IMR-90 (cell line): ENCODE data around the gene GABRR3. TPM values are rescaled to one million over a fixed set of nuclear protein-coding genes. Genes with fewer than 3 reads are reported as not detected.

Experiments used
- ATAC-seq: fragments of 200-7000 bp; cut with Tn5 transposase; 2 replicates; pipeline ENCODE4 v1.9.1; 2020; ENCODE audit warnings: low read depth, mild to moderate bottlenecking, moderate library complexity
- BruUV-seq: library from RNA; stranded (reverse); fragments of 400-500 nt; replicated peaks from 2 replicates; lab custom pipeline; 2021; lab: Mats Ljungman, UMichigan
- CTCF ChIA-PET: fragments of 300-600 bp; formaldehyde crosslinking; extraction: SDS; loops from one replicate; lab custom pipeline; 2021; ENCODE audit warnings: antibody characterized with exemption; lab: Yijun Ruan, JAX
- POLR2A ChIA-PET: fragments of 300-600 bp; sonication (Branson Sonifier 250); formaldehyde crosslinking; loops from one replicate; lab custom pipeline; 2022; ENCODE audit warnings: antibody characterized with exemption; ENCODE audit not compliant: unreplicated experiment; lab: Charles Lee
- DNase-seq: peaks from one replicate; pipeline ENCODE4 v3.0.0; 2013
- H2AFZ ChIP-seq: replicated peaks from 2 replicates; pipeline ENCODE3; 2013; ENCODE audit warnings: low read length, mild to moderate bottlenecking; ENCODE audit not compliant: poor library complexity
- H2AK5ac ChIP-seq: 2 replicates; pipeline ENCODE4 v1.6.1; 2013; ENCODE audit warnings: low read depth, low read length, inconsistent platforms
- H2AK9ac ChIP-seq: replicated peaks from 2 replicates; pipeline ENCODE3; 2013; ENCODE audit warnings: mild to moderate bottlenecking, low read depth, low read length, moderate library complexity; ENCODE audit not compliant: poor library complexity
- H2BK120ac ChIP-seq: 2 replicates; pipeline ENCODE4 v1.6.1; 2013; ENCODE audit warnings: low read depth, low read length, inconsistent platforms
- H2BK15ac ChIP-seq: 3 replicates; pipeline ENCODE4 v1.6.1; 2013; ENCODE audit warnings: low read depth, low read length, inconsistent platforms
- H2BK20ac ChIP-seq: 2 replicates; pipeline ENCODE4 v1.6.1; 2013; ENCODE audit warnings: low read depth, mild to moderate bottlenecking, inconsistent platforms, low read length, moderate library complexity
- H2BK5ac ChIP-seq: 2 replicates; pipeline ENCODE4 v1.6.1; 2013; ENCODE audit warnings: mild to moderate bottlenecking, low read depth, low read length, inconsistent platforms; ENCODE audit not compliant: poor library complexity, severe bottlenecking
- H3K14ac ChIP-seq: replicated peaks from 2 replicates; pipeline ENCODE4 v1.6.1; 2013; ENCODE audit warnings: low read depth, low read length, inconsistent platforms
- H3K18ac ChIP-seq: 2 replicates; pipeline ENCODE4 v1.6.1; 2013; ENCODE audit warnings: low read depth, low read length, control low read depth
- H3K23ac ChIP-seq: 2 replicates; pipeline ENCODE4 v1.6.1; 2013; ENCODE audit warnings: low read depth, low read length, inconsistent platforms
- H3K27ac ChIP-seq: 2 replicates; pipeline ENCODE4 v1.5.1; 2013; ENCODE audit warnings: mild to moderate bottlenecking, control low read depth, low read length; ENCODE audit not compliant: insufficient read depth
- H3K27me3 ChIP-seq: 2 replicates; pipeline ENCODE4 v1.6.1; 2013; ENCODE audit warnings: low read length; ENCODE audit not compliant: control insufficient read depth, insufficient read depth
- H3K36me3 ChIP-seq: 2 replicates; pipeline ENCODE4 v1.6.1; 2013; ENCODE audit warnings: low read length, mixed read lengths; ENCODE audit not compliant: control insufficient read depth, insufficient read depth
- H3K4ac ChIP-seq: 2 replicates; pipeline ENCODE4 v1.6.1; 2013; ENCODE audit warnings: low read depth, low read length, inconsistent platforms
- H3K4me1 ChIP-seq: 2 replicates; pipeline ENCODE4 v1.6.1; 2013; ENCODE audit warnings: low read length, mixed read lengths; ENCODE audit not compliant: control insufficient read depth, insufficient read depth
- H3K4me2 ChIP-seq: 2 replicates; pipeline ENCODE4 v1.6.1; 2013; ENCODE audit warnings: low read depth, mild to moderate bottlenecking, control low read depth, low read length, moderate library complexity
- H3K4me3 ChIP-seq: 2 replicates; pipeline ENCODE4 v1.5.1; 2013; ENCODE audit warnings: low read depth, mild to moderate bottlenecking, control low read depth, low read length, moderate library complexity; ENCODE audit not compliant: insufficient read depth
- H3K56ac ChIP-seq: 2 replicates; pipeline ENCODE4 v1.6.1; 2013; ENCODE audit warnings: low read length, inconsistent platforms; ENCODE audit not compliant: insufficient read depth; ENCODE audit errors: extremely low read depth
- H3K79me1 ChIP-seq, 2 experiments: 2 replicates each; pipeline ENCODE4 v1.6.1; 2013; ENCODE audit warnings: low read length in 2 of 2, inconsistent platforms in 1 of 2, low read depth in 1 of 2
- H3K9ac ChIP-seq: 2 replicates; pipeline ENCODE4 v1.6.1; 2013; ENCODE audit warnings: low read depth, low read length, control low read depth
- H3K9me1 ChIP-seq: 2 replicates; pipeline ENCODE4 v1.6.1; 2013; ENCODE audit warnings: low read length, inconsistent platforms; ENCODE audit not compliant: insufficient read depth
- H3K9me3 ChIP-seq: 2 replicates; pipeline ENCODE4 v1.6.1; 2013; ENCODE audit warnings: low read length; ENCODE audit not compliant: control insufficient read depth, insufficient read depth
- H4K20me1 ChIP-seq: 2 replicates; pipeline ENCODE4 v1.6.1; 2013; ENCODE audit warnings: low read length, inconsistent platforms; ENCODE audit not compliant: insufficient read depth
- H4K5ac ChIP-seq: 2 replicates; pipeline ENCODE4 v1.6.1; 2013; ENCODE audit warnings: mild to moderate bottlenecking, low read depth, low read length, control low read depth
- H4K8ac ChIP-seq, 2 experiments: 2 replicates each; pipeline ENCODE4 v1.6.1; 2013; ENCODE audit warnings: low read depth in 2 of 2, low read length in 2 of 2, control low read depth in 1 of 2, inconsistent platforms in 1 of 2
- H4K91ac ChIP-seq: 2 replicates; pipeline ENCODE4 v1.6.1; 2013; ENCODE audit warnings: low read depth, low read length, inconsistent platforms; ENCODE audit not compliant: insufficient read depth
- CEBPB ChIP-seq: IDR thresholded peaks from 2 replicates; pipeline ENCODE4 v1.6.1; 2012; ENCODE audit warnings: low read depth, low read length, improper control_type of control experiment
- FOS ChIP-seq: fragments of 150-350 bp; IDR thresholded peaks from 2 replicates; pipeline ENCODE4 v1.6.1; 2016; ENCODE audit warnings: low read depth, low read length
- MAFK ChIP-seq: IDR thresholded peaks from 2 replicates; pipeline ENCODE4 v1.6.1; 2012; ENCODE audit warnings: low read depth, low read length, improper control_type of control experiment
- MAZ ChIP-seq: IDR thresholded peaks from 2 replicates; pipeline ENCODE4 v1.6.1; 2012; ENCODE audit warnings: low read depth, mild to moderate bottlenecking, low read length, improper control_type of control experiment, moderate library complexity, borderline replicate concordance
- RAD21 ChIP-seq: IDR thresholded peaks from 2 replicates; pipeline ENCODE4 v1.6.1; 2012; ENCODE audit warnings: low read length, improper control_type of control experiment
- SMC3 ChIP-seq: fragments of 150-350 bp; IDR thresholded peaks from 2 replicates; pipeline ENCODE4 v1.6.1; 2016; ENCODE audit warnings: low read depth, mild to moderate bottlenecking, antibody characterized with exemption, low read length, moderate library complexity
- WGBS, 2 experiments: methylation state at CpG; one replicate each; pipeline versions ENCODE4 v1.1.5 to v1.1.7; 2013; ENCODE audit warnings: missing lambda C conversion rate in 2 of 2; ENCODE audit not compliant: insufficient read length in 1 of 2; ENCODE audit errors: extremely low coverage in 2 of 2; 5-methylcytosine and 5-hydroxymethylcytosine counted together
- dilution Hi-C: fragments of 300-500 bp; cut with HindIII; formaldehyde crosslinking; loops from one replicate; pipeline ENCODE4 v1.14.3; 2018; ENCODE audit warnings: low sequenced_read_pairs; ENCODE audit not compliant: unreplicated experiment
- in situ Hi-C: fragments of 300-500 bp; cut with MboI; formaldehyde crosslinking; loops from 3 replicates; pipeline ENCODE4 v1.14.3; 2019; ENCODE audit warnings: low sequenced_read_pairs, inconsistent platforms, mixed read lengths
- intact Hi-C: fragments of 100-400 bp; cut with micrococcal nuclease; formaldehyde crosslinking; loops from 2 replicates; pipeline ENCODE4 v1.10.0; 2022
- polyA plus RNA-seq, 3 experiments: library from polyadenylated mRNA; depleted of rRNA; stranded (reverse); fragments of >200 nt; gene quantifications; 2 replicates each; pipeline ENCODE4 v1.2.3, GENCODE V29; 2012; ENCODE audit warnings: low replicate concordance in 1 of 3
- total RNA-seq: library from RNA; depleted of rRNA; stranded (reverse); fragments of >200 nt; gene quantifications from 2 replicates; pipeline ENCODE4 v1.2.3, GENCODE V29; 2012
- TF ChIP-seq, protein P1 (sequence below): fragments of 150-350 bp; IDR thresholded peaks from 2 replicates; pipeline ENCODE4 v1.6.1; 2017; ENCODE audit warnings: mild to moderate bottlenecking, antibody characterized with exemption, low read length, low read depth

The GABRR3 gene
- total and polyA plus RNA-seq, 2 of the 4 experiments (the other 2 are of a cell fraction), result not detected

DNA sequence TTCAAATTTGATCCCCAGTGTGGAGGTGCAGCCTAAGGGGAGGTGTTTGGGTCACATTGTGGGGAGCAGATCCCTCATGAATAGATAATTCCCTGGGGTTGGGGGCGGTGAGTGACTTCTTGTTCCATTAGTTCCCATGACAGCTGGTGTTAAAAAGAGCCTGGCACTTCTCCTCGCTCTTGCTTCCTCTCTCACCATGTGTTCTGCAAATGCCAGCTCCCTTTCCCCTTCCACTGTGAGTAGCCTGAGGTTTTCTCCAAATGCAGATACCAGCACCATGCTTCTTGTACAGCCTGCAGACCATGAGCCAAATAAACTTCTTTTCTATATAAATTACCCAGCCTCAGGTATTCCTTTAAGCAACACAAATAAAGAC is 86.0 kb downstream of the GABRR3 start:
- BruUV-seq, result no TSS peak

More for the DNA sequence above, 86.0 kb downstream of the GABRR3 start:
- Histone ChIP-seq H3K27ac (no peak overlapping the region), H2AK5ac (no peak overlapping the region), H4K5ac (no peak overlapping the region), H3K4me2 (no peak overlapping the region), H3K27me3 (no peaks in the 10 kb centered on the region), H3K14ac (no peak overlapping the region), H3K4me1 (peaks cover 5% of the 10 kb centered on the region), H3K4me3 (no peak overlapping the region), H3K4ac (no peak overlapping the region), H4K91ac (no peak overlapping the region), H2BK120ac (no peak overlapping the region), H2AK9ac (no peak overlapping the region), H3K79me1 (peaks cover 0 to 5% of the 10 kb centered on the region in 2 experiments; a peak in 1 of 4 replicates), H2AFZ (no peak overlapping the region), H3K36me3 (peaks cover 30% of the 10 kb centered on the region), H3K23ac (no peak overlapping the region), H3K9me3 (no peaks in the 10 kb centered on the region), H3K18ac (no peak overlapping the region), H3K9ac (no peak overlapping the region), H4K8ac (no peak overlapping the region), H2BK5ac (no peak overlapping the region), H3K56ac (no peak overlapping the region), H3K9me1 (0 out of 2 replicates have a peak, but pooled peaks cover 2% of the 10 kb centered on the region), H4K20me1 (no peaks in the 10 kb centered on the region), H2BK20ac (no peak overlapping the region), H2BK15ac (no peak overlapping the region)
- TF ChIP-seq MAZ, result no peak
- no peak for TF ChIP-seq CEBPB
- TF ChIP-seq SMC3, result no peak
- TF ChIP-seq RAD21, result no peak
- no peak for TF ChIP-seq FOS
- TF ChIP-seq MAFK, result no peak
- TF ChIP-seq, protein P1, sequence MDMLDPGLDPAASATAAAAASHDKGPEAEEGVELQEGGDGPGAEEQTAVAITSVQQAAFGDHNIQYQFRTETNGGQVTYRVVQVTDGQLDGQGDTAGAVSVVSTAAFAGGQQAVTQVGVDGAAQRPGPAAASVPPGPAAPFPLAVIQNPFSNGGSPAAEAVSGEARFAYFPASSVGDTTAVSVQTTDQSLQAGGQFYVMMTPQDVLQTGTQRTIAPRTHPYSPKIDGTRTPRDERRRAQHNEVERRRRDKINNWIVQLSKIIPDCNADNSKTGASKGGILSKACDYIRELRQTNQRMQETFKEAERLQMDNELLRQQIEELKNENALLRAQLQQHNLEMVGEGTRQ, result no peak
- ATAC-seq (no peak), DNase-seq (no peak)
- POLR2A ChIA-PET, result no interaction called here
- intact Hi-C loops (no loop called here), dilution Hi-C loops (no loop called here), in situ Hi-C loops (no loop called here)
- CTCF ChIA-PET, result interaction anchor here (1.2 kb wide), 1 partner anchor 74 kb away, joined by 3 read pairs; no protein-coding TSS in a partner anchor
- no CpG with 5 or more reads among the region's 2 CpGs for WGBS, 2 experiments
